Peyer's patch (tissue), 4 donors: Measurements from ENCODE around the gene SYTL2. TPM values are rescaled to one million over a fixed set of nuclear protein-coding genes. Genes with fewer than 3 reads are reported as not detected.

Experiments used
- DNase-seq, 3 donors: peaks; one replicate each; pipeline ENCODE4 v3.0.0-alpha.2; 2017 to 2019
- H3K27ac ChIP-seq, 4 donors: fragments of 200-600 bp; sonication (generic); one replicate each; pipeline ENCODE4 v1.5.1; 2016 to 2019
- H3K27me3 ChIP-seq, 2 donors: fragments of 200-600 bp; sonication (generic); one replicate each; pipeline ENCODE4 v1.5.1; 2019
- H3K36me3 ChIP-seq, 3 donors: fragments of 200-600 bp; sonication (generic); one replicate each; pipeline ENCODE4 v1.5.1; 2016 to 2019
- H3K4me1 ChIP-seq, 4 donors: fragments of 200-600 bp; sonication (generic); one replicate each; pipeline ENCODE4 v1.5.1; 2016 to 2019
- H3K4me3 ChIP-seq, 4 donors: fragments of 200-600 bp; sonication (generic); 1 replicate in 3 of 4; 2 replicates in 1 of 4; pipeline ENCODE4 v1.5.1; 2016 to 2019; ENCODE audit warnings: mild to moderate bottlenecking in 1 of 4
- H3K9me3 ChIP-seq, 4 donors: fragments of 200-600 bp; sonication (generic); one replicate each; pipeline ENCODE4 v1.5.1; 2016 to 2019; ENCODE audit warnings: mild to moderate bottlenecking in 1 of 4
- POLR2A ChIP-seq, 2 donors: fragments of 450-650 bp; IDR thresholded peaks; one replicate each; pipeline ENCODE4 v1.5.1; 2017; ENCODE audit warnings: antibody characterized with exemption in 2 of 2, mild to moderate bottlenecking in 2 of 2, moderate library complexity in 2 of 2
- total RNA-seq, 4 donors: library from RNA; depleted of rRNA; stranded (reverse); fragments of >200 nt; gene quantifications; one replicate each; pipeline ENCODE4 v1.1.0, GENCODE V29; 2016
- TF ChIP-seq, protein P1 (sequence below), 6 experiments: fragments of 450-650 bp in 4 of 6; fragments of 200-600 bp in 2 of 6; sonication (generic) in 1 of 6; IDR thresholded peaks; one replicate each; pipeline ENCODE4 v1.5.1; 2017 to 2019; ENCODE audit warnings: antibody characterized with exemption in 6 of 6, mild to moderate bottlenecking in 3 of 6, moderate library complexity in 1 of 6

The SYTL2 gene
- total RNA-seq, 4 donors from 2014 or later: 96.6 to 211 (median 125) TPM

DNA sequence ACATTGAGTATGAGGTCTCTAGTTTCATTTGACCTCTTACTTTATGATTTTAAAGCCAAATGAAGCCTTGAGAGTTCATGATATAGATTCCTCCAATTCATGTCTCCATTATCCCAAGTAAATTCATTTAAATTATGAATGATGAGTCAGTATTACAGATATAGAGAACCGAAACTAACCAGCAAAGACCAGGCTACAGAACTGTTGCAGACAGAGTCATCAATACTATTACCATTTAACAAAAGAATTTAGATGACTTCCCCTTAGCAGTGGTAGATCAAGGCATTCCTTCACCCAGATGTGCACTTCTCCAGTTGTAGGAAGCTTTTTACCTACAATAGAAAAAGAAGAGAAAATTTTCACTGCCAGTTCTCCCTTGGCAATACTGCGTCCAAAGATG lies 113.2 kb downstream of the SYTL2 start:
- Histone ChIP-seq H3K4me1 (peaks cover 0 to 4% (median 0%) of the 10 kb centered on the region in 4 donors), H3K27me3 (no peaks in the 10 kb centered on the region), H3K9me3 (no peaks in the 10 kb centered on the region), H3K4me3 (no peak overlapping the region), H3K27ac (no peak overlapping the region), H3K36me3 (peaks cover 0 to 32% (median 0%) of the 10 kb centered on the region in 3 donors)
- DNase-seq: no peak
- TF ChIP-seq, protein P1, sequence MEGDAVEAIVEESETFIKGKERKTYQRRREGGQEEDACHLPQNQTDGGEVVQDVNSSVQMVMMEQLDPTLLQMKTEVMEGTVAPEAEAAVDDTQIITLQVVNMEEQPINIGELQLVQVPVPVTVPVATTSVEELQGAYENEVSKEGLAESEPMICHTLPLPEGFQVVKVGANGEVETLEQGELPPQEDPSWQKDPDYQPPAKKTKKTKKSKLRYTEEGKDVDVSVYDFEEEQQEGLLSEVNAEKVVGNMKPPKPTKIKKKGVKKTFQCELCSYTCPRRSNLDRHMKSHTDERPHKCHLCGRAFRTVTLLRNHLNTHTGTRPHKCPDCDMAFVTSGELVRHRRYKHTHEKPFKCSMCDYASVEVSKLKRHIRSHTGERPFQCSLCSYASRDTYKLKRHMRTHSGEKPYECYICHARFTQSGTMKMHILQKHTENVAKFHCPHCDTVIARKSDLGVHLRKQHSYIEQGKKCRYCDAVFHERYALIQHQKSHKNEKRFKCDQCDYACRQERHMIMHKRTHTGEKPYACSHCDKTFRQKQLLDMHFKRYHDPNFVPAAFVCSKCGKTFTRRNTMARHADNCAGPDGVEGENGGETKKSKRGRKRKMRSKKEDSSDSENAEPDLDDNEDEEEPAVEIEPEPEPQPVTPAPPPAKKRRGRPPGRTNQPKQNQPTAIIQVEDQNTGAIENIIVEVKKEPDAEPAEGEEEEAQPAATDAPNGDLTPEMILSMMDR (IDR thresholded peaks at IDR 0.05): no peak
- TF ChIP-seq POLR2A (IDR thresholded peaks at IDR 0.05): no peak

DNA sequence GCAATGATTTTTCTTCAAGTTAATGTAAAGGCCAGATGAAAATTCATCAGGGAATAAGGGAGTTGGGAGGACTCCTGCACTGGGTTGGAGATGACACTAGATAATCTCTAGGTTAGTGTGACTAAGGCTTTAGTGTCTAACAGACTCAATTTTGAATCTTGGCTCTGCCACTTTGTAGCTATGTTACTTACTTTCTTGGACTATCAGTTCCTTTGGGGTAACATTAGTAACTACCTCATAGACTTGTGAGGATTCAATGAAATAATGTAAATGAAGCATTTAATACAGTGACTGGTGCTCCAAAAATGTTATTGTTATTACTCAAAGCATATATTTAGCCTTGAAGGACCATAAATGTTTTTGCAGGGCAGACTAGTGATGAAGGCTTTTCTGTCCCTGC lies 115.4 kb downstream of the SYTL2 start:
- Histone ChIP-seq H3K27ac (no peak overlapping the region), H3K9me3 (no peaks in the 10 kb centered on the region), H3K36me3 (peaks cover 0 to 34% (median 0%) of the 10 kb centered on the region in 3 donors), H3K27me3 (no peaks in the 10 kb centered on the region), H3K4me1 (peaks cover 0 to 3% (median 0%) of the 10 kb centered on the region in 4 donors), H3K4me3 (no peak overlapping the region)
- TF ChIP-seq POLR2A (IDR thresholded peaks at IDR 0.05): no peak
- TF ChIP-seq, protein P1 (IDR thresholded peaks at IDR 0.05): no peak
- DNase-seq: no peak

DNA sequence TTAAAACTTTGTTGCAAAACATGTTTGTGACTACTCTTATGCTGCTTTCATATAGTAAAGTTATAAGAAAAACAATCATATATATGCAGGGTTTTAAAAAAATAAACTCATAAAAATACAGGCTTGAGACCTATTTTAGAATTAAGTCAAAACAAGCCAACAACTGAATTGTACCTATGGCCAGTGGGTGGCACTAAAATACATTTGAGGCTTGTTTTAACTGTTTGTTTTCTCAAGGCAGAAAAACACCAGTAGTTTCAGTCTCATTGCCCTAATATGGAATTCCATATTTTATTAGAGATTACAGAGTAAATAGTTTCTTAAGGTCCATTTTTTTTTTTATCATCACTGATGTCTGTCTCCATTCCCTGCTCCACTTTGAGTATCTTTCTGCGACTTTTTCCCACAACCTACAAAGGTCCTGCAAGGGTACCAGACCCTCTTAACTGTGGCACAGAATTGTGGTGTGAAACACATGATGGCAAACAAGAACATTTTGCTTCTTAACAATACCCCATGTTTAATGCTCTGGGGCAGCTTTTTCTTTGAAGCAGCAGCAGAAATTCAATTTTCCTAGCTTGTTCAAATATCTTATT lies 116.5 kb downstream of the SYTL2 start:
- Histone ChIP-seq H3K9me3 (no peaks in the 10 kb centered on the region), H3K4me3 (no peak overlapping the region)

DNA sequence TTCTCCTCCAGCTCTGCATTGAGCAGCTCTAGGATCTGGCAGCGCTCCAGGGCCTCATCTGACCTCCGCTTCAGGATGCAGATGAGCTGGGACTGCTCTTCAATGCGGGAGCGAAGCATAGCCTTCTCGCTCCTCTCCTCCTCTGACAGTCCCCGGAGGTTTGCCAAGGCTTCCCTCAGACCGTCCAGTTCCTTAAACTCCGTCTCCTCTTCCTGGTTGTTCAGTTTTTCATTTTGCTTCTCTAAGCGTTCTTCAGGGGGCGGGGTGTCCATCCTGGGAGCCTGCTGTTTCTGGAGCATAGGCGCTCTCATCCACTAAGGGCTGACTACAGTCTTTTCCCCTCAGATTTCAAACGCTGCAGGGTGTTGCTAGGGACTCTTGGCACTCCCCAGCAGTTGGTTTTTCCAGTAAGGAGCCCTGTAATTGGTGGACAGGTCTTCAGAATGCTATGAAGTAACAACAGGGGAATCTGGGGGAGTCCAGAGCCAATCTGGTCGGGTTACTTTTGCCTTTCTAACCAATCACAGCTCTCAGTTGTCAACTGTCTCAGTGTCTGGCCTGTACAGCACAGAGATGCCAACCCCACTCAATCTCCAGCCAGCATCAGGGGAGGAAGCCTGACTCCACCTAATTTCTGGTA lies 125.0 kb downstream of the SYTL2 start, which contains the start of gene CCDC89:
TSS of gene CCDC89 (minus strand) at position 376 of the 640 bp plus-strand sequence. CDS start at position 311, 65 bp downstream.
- H3K36me3 ChIP-seq: no peaks in the 10 kb centered on the region
- no peak for TF ChIP-seq POLR2A (IDR thresholded peaks at IDR 0.05)
- TF ChIP-seq, protein P1 (IDR thresholded peaks at IDR 0.05): no peak
- peaks cover 0 to 14% (median 0%) of the 10 kb centered on the region in 4 donors for H3K4me1 ChIP-seq
- no peaks in the 10 kb centered on the region for H3K27me3 ChIP-seq
- peak within 1 kb of the TSS; percentile 14 to 70 (median 26) for H3K27ac ChIP-seq
- no peaks in the 10 kb centered on the region for H3K9me3 ChIP-seq
- peak within 1 kb of the TSS in 1 of 4 donors; percentile 38 for H3K4me3 ChIP-seq
- peak in 2 of 3 donors; percentile 54 to 60 for DNase-seq

More for the DNA sequence above, 116.5 kb downstream of the SYTL2 start:
- no peaks in the 10 kb centered on the region for H3K27me3 ChIP-seq
- peaks cover 0 to 34% (median 0%) of the 10 kb centered on the region in 3 donors for H3K36me3 ChIP-seq
- no peak overlapping the region for H3K27ac ChIP-seq
- TF ChIP-seq, protein P1 (IDR thresholded peaks at IDR 0.05): peak in 4 of 6 experiments; percentile 25 to 68 (median 61)
- TF ChIP-seq POLR2A (IDR thresholded peaks at IDR 0.05): no peak
- no peaks in the 10 kb centered on the region for H3K4me1 ChIP-seq
- no peak for DNase-seq

DNA sequence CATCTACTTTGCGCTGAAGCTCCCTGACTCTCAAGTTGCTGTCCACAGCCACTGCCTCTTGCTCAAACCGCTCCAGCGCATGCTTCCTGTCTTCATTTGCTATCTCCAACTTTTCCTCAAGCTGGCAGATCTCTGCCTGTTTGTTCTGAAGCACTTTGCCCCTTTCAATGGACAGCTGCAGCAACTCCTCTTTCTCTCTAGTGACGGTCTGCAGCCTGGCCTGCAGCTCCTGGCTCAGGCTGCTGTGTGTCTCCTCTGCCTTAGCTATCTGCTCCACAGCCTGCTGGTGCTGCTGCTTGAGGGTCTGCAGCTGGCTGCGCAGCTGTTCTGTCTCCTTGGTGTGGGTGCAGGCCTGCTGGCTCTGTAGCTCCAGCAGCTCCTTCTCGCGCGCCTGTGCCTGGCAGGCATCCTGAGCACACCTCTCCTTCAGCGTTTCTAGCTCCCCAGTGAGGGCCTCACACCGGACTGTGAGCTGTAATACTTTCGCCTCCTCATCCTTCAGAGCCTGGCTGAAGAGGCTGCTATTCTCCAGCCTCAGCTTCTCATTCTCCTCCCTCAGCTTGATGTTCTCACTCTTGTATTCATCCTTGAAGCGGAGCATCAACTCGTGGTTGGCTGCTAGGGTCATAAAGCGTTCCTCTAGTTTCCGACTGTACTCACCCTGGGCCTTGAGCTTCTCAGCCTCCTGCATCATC lies 125.7 kb downstream of the SYTL2 start:
- peaks cover 0 to 14% (median 0%) of the 10 kb centered on the region in 4 donors for H3K4me1 ChIP-seq
- peak in 1 of 3 donors; percentile 42 for DNase-seq
- TF ChIP-seq POLR2A (IDR thresholded peaks at IDR 0.05): no peak
- TF ChIP-seq, protein P1 (IDR thresholded peaks at IDR 0.05): no peak
- H3K36me3 ChIP-seq: no peaks in the 10 kb centered on the region
- peak overlapping the region in 1 of 4 donors; percentile 38 for H3K4me3 ChIP-seq
- H3K9me3 ChIP-seq: no peaks in the 10 kb centered on the region
- H3K27me3 ChIP-seq: no peaks in the 10 kb centered on the region
- H3K27ac ChIP-seq: peak overlapping the region; percentile 8 to 70 (median 26)
